Smooth muscle cell (in vitro differentiated cells): ENCODE measurements around the gene HIPK3. TPM values are rescaled to one million over a fixed set of nuclear protein-coding genes. Genes with fewer than 3 reads are reported as not detected.

ENCODE experiments used
- DNase-seq: peaks from one replicate; lab custom pipeline; 2025; ENCODE audit not compliant: unreplicated experiment; lab: John Stamatoyannopoulos, UW
- H2AFZ ChIP-seq: fragments of 200-600 bp; sonication (generic); 2 replicates; pipeline ENCODE4 v1.6.0; 2016; ENCODE audit warnings: antibody characterized with exemption, low read depth, mild to moderate bottlenecking
- H3F3A ChIP-seq: fragments of 200-600 bp; sonication (generic); 2 replicates; pipeline ENCODE4 v1.6.0; 2017; ENCODE audit warnings: antibody characterized with exemption, low read depth
- H3K27ac ChIP-seq: fragments of 200-600 bp; sonication (generic); 2 replicates; pipeline ENCODE4 v1.5.1; 2016; ENCODE audit warnings: low read depth, mild to moderate bottlenecking
- H3K27me3 ChIP-seq: fragments of 200-600 bp; sonication (generic); 2 replicates; pipeline ENCODE4 v1.6.1; 2016; ENCODE audit warnings: low read depth, mild to moderate bottlenecking
- H3K36me3 ChIP-seq: fragments of 200-600 bp; sonication (generic); 2 replicates; pipeline ENCODE4 v1.5.1; 2016; ENCODE audit warnings: low read depth
- H3K4me1 ChIP-seq: fragments of 200-600 bp; sonication (generic); 2 replicates; pipeline ENCODE4 v1.5.1; 2016; ENCODE audit warnings: low read depth
- H3K4me2 ChIP-seq: fragments of 200-600 bp; sonication (generic); 2 replicates; pipeline ENCODE4 v1.6.0; 2016; ENCODE audit warnings: mild to moderate bottlenecking
- H3K4me3 ChIP-seq: fragments of 200-600 bp; sonication (generic); 2 replicates; pipeline ENCODE4 v1.5.1; 2016; ENCODE audit warnings: mild to moderate bottlenecking
- H3K79me2 ChIP-seq: fragments of 200-600 bp; sonication (generic); 2 replicates; pipeline ENCODE4 v1.6.0; 2016; ENCODE audit warnings: low read depth, mild to moderate bottlenecking
- H3K9ac ChIP-seq: fragments of 200-600 bp; sonication (generic); 2 replicates; pipeline ENCODE4 v1.6.0; 2016; ENCODE audit warnings: low read depth
- H3K9me3 ChIP-seq: fragments of 200-600 bp; sonication (generic); replicated peaks from 2 replicates; pipeline ENCODE4 v1.5.1; 2016; ENCODE audit warnings: low read depth
- H4K20me1 ChIP-seq: fragments of 200-600 bp; sonication (generic); 2 replicates; pipeline ENCODE4 v1.6.0; 2016; ENCODE audit warnings: low read depth
- WGBS: methylation state at CpG from one replicate; pipeline ENCODE4 v1.1.7; 2016; ENCODE audit warnings: low lambda C conversion rate; 5-methylcytosine and 5-hydroxymethylcytosine counted together
- polyA plus RNA-seq: library from polyadenylated mRNA; unstranded; fragments of >200 nt; fragmentation: Nextera tagmentation; extraction: Ambion mirVana; gene quantifications from 2 replicates; pipeline ENCODE4 v1.2.1, GENCODE V29; 2016
- total RNA-seq: library from RNA; depleted of rRNA; stranded (reverse); fragments of >200 nt; gene quantifications from 2 replicates; pipeline ENCODE4 v1.2.3, GENCODE V29; 2014
- TF ChIP-seq, protein P1 (sequence below): fragments of 200-600 bp; sonication (generic); IDR thresholded peaks from 2 replicates; pipeline ENCODE4 v1.5.1; 2017; ENCODE audit warnings: borderline replicate concordance, mild to moderate bottlenecking, antibody characterized with exemption; ENCODE audit not compliant: insufficient read depth, poor library complexity, severe bottlenecking

Gene HIPK3
- total and polyA plus RNA-seq, 2 experiments from 2014 or later, result 15.3 to 80.0 TPM

GRCh38 chr11:33310720-33311500 is 53.7 kb downstream of the HIPK3 start:
- H3K27ac ChIP-seq, result peak overlapping the region; percentile 11
- H3K27me3 ChIP-seq, result no peaks in the 10 kb centered on the region
- H3K9ac ChIP-seq, result no peak overlapping the region
- no peak overlapping the region for H2AFZ ChIP-seq
- peaks cover 9% of the 10 kb centered on the region for H3K4me1 ChIP-seq
- peaks cover 12% of the 10 kb centered on the region for H3F3A ChIP-seq
- no peaks in the 10 kb centered on the region for H3K36me3 ChIP-seq
- H4K20me1 ChIP-seq, result peaks cover 100% of the 10 kb centered on the region
- TF ChIP-seq, protein P1, sequence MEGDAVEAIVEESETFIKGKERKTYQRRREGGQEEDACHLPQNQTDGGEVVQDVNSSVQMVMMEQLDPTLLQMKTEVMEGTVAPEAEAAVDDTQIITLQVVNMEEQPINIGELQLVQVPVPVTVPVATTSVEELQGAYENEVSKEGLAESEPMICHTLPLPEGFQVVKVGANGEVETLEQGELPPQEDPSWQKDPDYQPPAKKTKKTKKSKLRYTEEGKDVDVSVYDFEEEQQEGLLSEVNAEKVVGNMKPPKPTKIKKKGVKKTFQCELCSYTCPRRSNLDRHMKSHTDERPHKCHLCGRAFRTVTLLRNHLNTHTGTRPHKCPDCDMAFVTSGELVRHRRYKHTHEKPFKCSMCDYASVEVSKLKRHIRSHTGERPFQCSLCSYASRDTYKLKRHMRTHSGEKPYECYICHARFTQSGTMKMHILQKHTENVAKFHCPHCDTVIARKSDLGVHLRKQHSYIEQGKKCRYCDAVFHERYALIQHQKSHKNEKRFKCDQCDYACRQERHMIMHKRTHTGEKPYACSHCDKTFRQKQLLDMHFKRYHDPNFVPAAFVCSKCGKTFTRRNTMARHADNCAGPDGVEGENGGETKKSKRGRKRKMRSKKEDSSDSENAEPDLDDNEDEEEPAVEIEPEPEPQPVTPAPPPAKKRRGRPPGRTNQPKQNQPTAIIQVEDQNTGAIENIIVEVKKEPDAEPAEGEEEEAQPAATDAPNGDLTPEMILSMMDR, result no peak
- no peaks in the 10 kb centered on the region for H3K9me3 ChIP-seq
- no peak for DNase-seq
- peaks cover 98% of the 10 kb centered on the region for H3K79me2 ChIP-seq
- no peak overlapping the region for H3K4me2 ChIP-seq
- no peak overlapping the region for H3K4me3 ChIP-seq
- 74% methylated on average over 9 of the region's 9 CpGs for WGBS

DNA sequence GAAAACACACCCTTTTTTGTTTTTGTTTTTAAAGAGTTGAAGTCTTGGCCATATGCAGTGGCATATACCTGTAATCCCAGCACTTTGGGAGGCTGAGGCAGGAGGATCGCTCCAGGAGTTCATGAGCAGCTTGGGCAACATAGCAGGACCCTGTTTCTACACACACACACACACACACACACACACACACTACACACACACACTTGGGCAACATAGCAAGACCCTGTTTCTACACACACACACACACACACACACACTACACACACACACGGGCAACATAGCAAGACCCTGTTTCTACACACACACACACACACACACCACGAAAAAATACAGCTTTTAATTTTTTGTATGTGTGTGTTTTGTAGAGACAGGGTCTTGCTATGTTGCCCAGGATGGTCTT is 54.5 kb downstream of the HIPK3 start:
- H3K9me3 ChIP-seq, result no peaks in the 10 kb centered on the region
- no peak for DNase-seq
- H2AFZ ChIP-seq, result no peak overlapping the region
- WGBS, result 96% methylated on average over 3 of the region's 3 CpGs
- TF ChIP-seq, protein P1, result no peak
- H3K9ac ChIP-seq, result no peak overlapping the region
- H4K20me1 ChIP-seq, result peaks cover 100% of the 10 kb centered on the region
- peaks cover 12% of the 10 kb centered on the region for H3F3A ChIP-seq
- no peak overlapping the region for H3K4me3 ChIP-seq
- H3K27ac ChIP-seq, result no peak overlapping the region
- H3K27me3 ChIP-seq, result no peaks in the 10 kb centered on the region
- peaks cover 9% of the 10 kb centered on the region for H3K4me1 ChIP-seq
- H3K4me2 ChIP-seq, result no peak overlapping the region
- peaks cover 98% of the 10 kb centered on the region for H3K79me2 ChIP-seq
- no peaks in the 10 kb centered on the region for H3K36me3 ChIP-seq

DNA sequence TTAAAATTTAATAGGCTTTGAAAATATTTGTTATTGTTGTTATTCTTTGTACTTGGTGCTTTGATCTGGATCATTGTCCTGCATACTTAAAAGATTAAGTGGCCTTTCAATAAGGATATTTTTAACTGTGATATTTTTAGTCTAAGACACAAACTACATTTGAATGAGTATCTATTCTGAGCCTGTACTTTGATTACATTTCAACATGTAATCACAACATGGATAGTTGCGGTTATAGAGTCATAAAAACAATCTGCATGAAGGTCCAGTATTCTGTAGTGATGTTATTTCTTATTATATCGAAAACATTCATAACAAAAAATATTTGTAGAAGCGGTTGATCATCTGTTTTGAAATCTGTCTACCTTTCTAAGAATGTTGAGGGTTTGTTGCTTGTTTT is 58.6 kb downstream of the HIPK3 start:
- no peaks in the 10 kb centered on the region for H3K27me3 ChIP-seq
- DNase-seq, result no peak
- WGBS, result 98% methylated on average over 3 of the region's 3 CpGs
- no peaks in the 10 kb centered on the region for H3K36me3 ChIP-seq
- H3F3A ChIP-seq, result peaks cover under 1% of the 10 kb centered on the region
- H3K79me2 ChIP-seq, result peaks cover 98% of the 10 kb centered on the region
- no peaks in the 10 kb centered on the region for H3K9me3 ChIP-seq
- TF ChIP-seq, protein P1, result no peak
- peaks cover 100% of the 10 kb centered on the region for H4K20me1 ChIP-seq
- H3K27ac ChIP-seq, result no peak overlapping the region
- peaks cover 4% of the 10 kb centered on the region for H3K4me1 ChIP-seq
- no peak overlapping the region for H3K4me2 ChIP-seq
- H2AFZ ChIP-seq, result no peak overlapping the region
- no peak overlapping the region for H3K4me3 ChIP-seq
- no peak overlapping the region for H3K9ac ChIP-seq

DNA sequence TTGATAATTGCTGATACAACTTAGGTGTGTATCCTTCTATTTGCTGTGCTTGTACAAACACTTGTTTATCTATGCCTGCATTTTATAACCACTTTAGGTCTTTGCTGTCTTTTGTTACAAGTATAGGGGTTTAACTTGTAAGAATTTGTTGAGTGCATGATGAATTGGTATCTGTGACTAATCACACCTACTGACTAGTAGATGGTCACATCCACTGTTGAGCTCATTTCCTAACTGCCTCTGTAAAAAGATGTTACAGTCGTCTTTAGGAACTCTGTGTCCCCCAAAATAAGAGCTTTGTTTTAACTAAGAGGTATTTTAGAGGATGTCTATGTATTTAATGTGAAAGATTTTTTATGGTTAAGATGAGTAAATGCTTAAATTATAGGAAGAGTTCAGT is 60.5 kb downstream of the HIPK3 start:
- H3K27me3 ChIP-seq, result no peaks in the 10 kb centered on the region
- H3K4me1 ChIP-seq, result no peaks in the 10 kb centered on the region
- H3K9ac ChIP-seq, result no peak overlapping the region
- no peaks in the 10 kb centered on the region for H3K36me3 ChIP-seq
- H3F3A ChIP-seq, result no peaks in the 10 kb centered on the region
- no peak overlapping the region for H3K27ac ChIP-seq
- 35% methylated on average over 1 of the region's 1 CpG for WGBS
- no peak overlapping the region for H2AFZ ChIP-seq
- H3K79me2 ChIP-seq, result peaks cover 100% of the 10 kb centered on the region
- peak overlapping the region; percentile 12 for H3K4me2 ChIP-seq
- no peaks in the 10 kb centered on the region for H3K9me3 ChIP-seq
- no peak for DNase-seq
- TF ChIP-seq, protein P1, result no peak
- H3K4me3 ChIP-seq, result no peak overlapping the region
- peaks cover 100% of the 10 kb centered on the region for H4K20me1 ChIP-seq
